ENCODE measurements around the gene PAK5.

The PAK5 gene

DNA sequence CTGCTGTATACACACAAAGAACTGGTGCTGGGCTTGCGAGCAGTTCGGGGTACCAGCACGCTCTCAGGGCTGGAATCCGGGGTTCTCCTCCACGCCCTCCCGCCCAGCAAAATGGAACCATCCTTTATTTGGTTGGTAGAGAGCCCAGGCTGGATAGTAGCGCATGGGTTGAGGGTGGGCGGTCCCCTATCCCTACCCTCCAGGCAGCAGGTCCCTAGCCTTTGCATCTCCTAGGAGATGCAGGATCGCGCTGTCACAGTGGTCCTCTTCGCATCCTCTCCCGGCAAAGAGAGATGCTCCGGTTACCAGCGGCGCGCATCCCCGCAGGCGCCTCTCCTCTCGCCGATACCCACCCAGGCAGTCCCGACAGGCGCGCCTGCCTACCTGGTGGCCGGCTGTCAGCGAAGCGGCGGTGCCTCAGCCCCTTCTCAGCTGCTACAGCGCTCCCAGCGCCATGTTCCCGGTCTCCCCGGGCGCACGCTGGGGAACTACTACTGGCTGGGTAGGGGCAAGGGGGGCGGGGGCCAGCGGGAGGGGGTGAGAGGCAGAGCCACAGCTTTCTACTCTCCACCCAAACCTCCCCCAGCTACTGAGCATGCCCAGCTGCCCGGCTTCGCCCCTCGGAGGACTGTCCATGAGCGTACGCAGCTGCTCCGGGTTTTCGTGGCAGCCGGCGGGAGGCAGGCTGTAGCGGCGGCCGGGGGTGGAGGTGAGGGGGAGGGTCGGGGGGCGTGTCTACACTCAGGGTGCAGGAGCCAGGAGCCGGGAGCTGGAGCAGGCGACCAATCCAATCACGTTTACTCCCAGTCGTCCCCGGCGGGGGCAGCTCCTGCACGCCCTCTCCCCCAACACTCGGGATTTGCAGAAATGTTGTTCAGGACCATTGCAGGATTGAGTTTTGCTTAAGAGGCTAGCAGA is at the start of gene PAK5:
Gene PAK5 (minus strand): TSS at position 699 of the 918 bp plus-strand sequence. CDS start 194,748 bp downstream, outside the sequence.
- no peaks in the 10 kb centered on the region for H3K9me3 ChIP-seq (ENCODE audit: insufficient read depth, low read length)
- H2AFZ ChIP-seq (ENCODE audit: low read depth, low read length, severe bottlenecking), result no peak within 1 kb of the TSS
- no peaks in the 10 kb centered on the region for H3F3A ChIP-seq (ENCODE audit: insufficient read depth)
- no peaks in the 10 kb centered on the region for H4K20me1 ChIP-seq (ENCODE audit: low read depth, low read length)
- no peak within 1 kb of the TSS for H3K9ac ChIP-seq (ENCODE audit: low read length)
- no peak within 1 kb of the TSS for H3K4me2 ChIP-seq (ENCODE audit: low read depth, low read length, poor library complexity, severe bottlenecking)
- H3K4me3 ChIP-seq (ENCODE audit: insufficient read depth, low read length, poor library complexity, severe bottlenecking), result no peak within 1 kb of the TSS
- no peaks in the 10 kb centered on the region for H3K36me3 ChIP-seq (ENCODE audit: low read length)
- no peaks in the 10 kb centered on the region for H3K27me3 ChIP-seq (ENCODE audit: low read length)
- H3K79me2 ChIP-seq (ENCODE audit: insufficient read depth, low read length), result no peaks in the 10 kb centered on the region
- no peak within 1 kb of the TSS for H3K27ac ChIP-seq (ENCODE audit: low read depth, low read length)
- TF ChIP-seq, protein P1, sequence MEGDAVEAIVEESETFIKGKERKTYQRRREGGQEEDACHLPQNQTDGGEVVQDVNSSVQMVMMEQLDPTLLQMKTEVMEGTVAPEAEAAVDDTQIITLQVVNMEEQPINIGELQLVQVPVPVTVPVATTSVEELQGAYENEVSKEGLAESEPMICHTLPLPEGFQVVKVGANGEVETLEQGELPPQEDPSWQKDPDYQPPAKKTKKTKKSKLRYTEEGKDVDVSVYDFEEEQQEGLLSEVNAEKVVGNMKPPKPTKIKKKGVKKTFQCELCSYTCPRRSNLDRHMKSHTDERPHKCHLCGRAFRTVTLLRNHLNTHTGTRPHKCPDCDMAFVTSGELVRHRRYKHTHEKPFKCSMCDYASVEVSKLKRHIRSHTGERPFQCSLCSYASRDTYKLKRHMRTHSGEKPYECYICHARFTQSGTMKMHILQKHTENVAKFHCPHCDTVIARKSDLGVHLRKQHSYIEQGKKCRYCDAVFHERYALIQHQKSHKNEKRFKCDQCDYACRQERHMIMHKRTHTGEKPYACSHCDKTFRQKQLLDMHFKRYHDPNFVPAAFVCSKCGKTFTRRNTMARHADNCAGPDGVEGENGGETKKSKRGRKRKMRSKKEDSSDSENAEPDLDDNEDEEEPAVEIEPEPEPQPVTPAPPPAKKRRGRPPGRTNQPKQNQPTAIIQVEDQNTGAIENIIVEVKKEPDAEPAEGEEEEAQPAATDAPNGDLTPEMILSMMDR (IDR thresholded peaks at IDR 0.05; ENCODE audit: insufficient read depth, low read length, poor library complexity, severe bottlenecking), result no peak
- TF ChIP-seq EZH2phosphoT487 (conservative IDR thresholded peaks at IDR 0.05; ENCODE audit: low read length), result no peak
- no peaks in the 10 kb centered on the region for H3K9me2 ChIP-seq (replicated peaks; ENCODE audit: insufficient read depth, low read length)

- H3K79me2 ChIP-seq (ENCODE audit: insufficient read depth, low read length), result no peaks in the 10 kb centered on the region
Measured at GRCh38 chr20:9887706-9888105, 48.8 kb upstream of the PAK5 start.

DNA sequence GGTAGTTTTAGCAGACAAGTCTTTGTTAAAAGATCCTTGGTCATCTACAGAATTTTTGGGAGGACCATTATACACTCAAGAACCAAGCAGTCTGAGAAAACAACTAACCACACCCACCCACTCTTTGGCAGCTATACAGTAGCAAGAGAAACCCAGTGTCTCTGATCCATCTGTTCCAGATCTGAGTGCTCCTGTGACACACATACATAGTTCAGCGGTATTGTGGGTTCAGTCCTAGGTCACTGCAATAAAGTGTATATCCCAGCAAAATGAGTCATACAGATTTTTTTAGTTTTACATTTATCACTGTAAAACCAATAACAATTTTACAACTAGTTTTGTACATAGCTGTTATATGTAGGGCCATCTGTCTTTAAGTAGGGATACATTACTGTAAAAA is 47.4 kb upstream of the PAK5 start:
- Histone ChIP-seq H3K9me2 (replicated peaks; ENCODE audit: insufficient read depth, low read length) (no peaks in the 10 kb centered on the region), H3K9me3 (ENCODE audit: insufficient read depth, low read length) (no peaks in the 10 kb centered on the region), H3K27ac (ENCODE audit: low read depth, low read length) (no peak overlapping the region), H3K27me3 (ENCODE audit: low read length) (no peaks in the 10 kb centered on the region), H3K79me2 (ENCODE audit: insufficient read depth, low read length) (no peaks in the 10 kb centered on the region), H4K20me1 (ENCODE audit: low read depth, low read length) (no peaks in the 10 kb centered on the region), H2AFZ (ENCODE audit: low read depth, low read length, severe bottlenecking) (no peak overlapping the region), H3K36me3 (ENCODE audit: low read length) (no peaks in the 10 kb centered on the region), H3K4me3 (ENCODE audit: insufficient read depth, low read length, poor library complexity, severe bottlenecking) (no peak overlapping the region), H3K9ac (ENCODE audit: low read length) (no peak overlapping the region), H3F3A (ENCODE audit: insufficient read depth) (no peaks in the 10 kb centered on the region), H3K4me2 (ENCODE audit: low read depth, low read length, poor library complexity, severe bottlenecking) (no peak overlapping the region)
- no peak for TF ChIP-seq EZH2phosphoT487 (conservative IDR thresholded peaks at IDR 0.05; ENCODE audit: low read length)
- TF ChIP-seq, protein P1 (IDR thresholded peaks at IDR 0.05; ENCODE audit: insufficient read depth, low read length, poor library complexity, severe bottlenecking), result no peak

More at GRCh38 chr20:9887706-9888105, 48.8 kb upstream of the PAK5 start:
- no peak overlapping the region for H3K4me3 ChIP-seq (ENCODE audit: insufficient read depth, low read length, poor library complexity, severe bottlenecking)
- no peaks in the 10 kb centered on the region for H3K27me3 ChIP-seq (ENCODE audit: low read length)
- H3K36me3 ChIP-seq (ENCODE audit: low read length), result no peaks in the 10 kb centered on the region
- no peak overlapping the region for H3K9ac ChIP-seq (ENCODE audit: low read length)
- H3K4me2 ChIP-seq (ENCODE audit: low read depth, low read length, poor library complexity, severe bottlenecking), result no peak overlapping the region
- TF ChIP-seq, protein P1 (IDR thresholded peaks at IDR 0.05; ENCODE audit: insufficient read depth, low read length, poor library complexity, severe bottlenecking), result no peak
- TF ChIP-seq EZH2phosphoT487 (conservative IDR thresholded peaks at IDR 0.05; ENCODE audit: low read length), result no peak
- H3K27ac ChIP-seq (ENCODE audit: low read depth, low read length), result no peak overlapping the region
- no peak overlapping the region for H2AFZ ChIP-seq (ENCODE audit: low read depth, low read length, severe bottlenecking)
- no peaks in the 10 kb centered on the region for H3K9me3 ChIP-seq (ENCODE audit: insufficient read depth, low read length)
- no peaks in the 10 kb centered on the region for H3K9me2 ChIP-seq (replicated peaks; ENCODE audit: insufficient read depth, low read length)
- no peaks in the 10 kb centered on the region for H4K20me1 ChIP-seq (ENCODE audit: low read depth, low read length)
- H3F3A ChIP-seq (ENCODE audit: insufficient read depth), result no peaks in the 10 kb centered on the region

All from SU-DHL-6 (cell line).